HAP-1 (cell line): ENCODE data around the gene MUL1.

ENCODE experiments used
- DNase-seq, 2 experiments: peaks; one replicate each; pipeline ENCODE4 v3.0.0-alpha.2; 2016 to 2020; ENCODE audit warnings: low spot score in 2 of 2
- H3K27me3 ChIP-seq: fragments of 250-450 bp; sonication (Bioruptor Pico); 2 replicates; pipeline ENCODE4 v1.5.1; 2020; ENCODE audit warnings: low read depth, mild to moderate bottlenecking, moderate library complexity
- H3K36me3 ChIP-seq: fragments of 250-450 bp; sonication (Bioruptor Pico); replicated peaks from 2 replicates; pipeline ENCODE4 v1.5.1; 2020; ENCODE audit warnings: mild to moderate bottlenecking
- H3K4me1 ChIP-seq: fragments of 250-450 bp; sonication (Bioruptor Pico); 2 replicates; pipeline ENCODE4 v1.5.1; 2020; ENCODE audit warnings: mild to moderate bottlenecking
- H3K4me3 ChIP-seq: fragments of 250-450 bp; sonication (Bioruptor Pico); 2 replicates; pipeline ENCODE4 v1.5.1; 2020; ENCODE audit warnings: mild to moderate bottlenecking, moderate library complexity
- H3K9me3 ChIP-seq: fragments of 250-450 bp; sonication (Bioruptor Pico); 2 replicates; pipeline ENCODE4 v1.5.1; 2020; ENCODE audit warnings: mild to moderate bottlenecking, moderate library complexity
- in situ Hi-C: fragments of 300-500 bp; cut with MboI; formaldehyde crosslinking; loops from 3 replicates; pipeline ENCODE4 v1.14.3; 2020; ENCODE audit warnings: low sequenced_read_pairs, inconsistent platforms, mixed read lengths

The MUL1 gene

DNA sequence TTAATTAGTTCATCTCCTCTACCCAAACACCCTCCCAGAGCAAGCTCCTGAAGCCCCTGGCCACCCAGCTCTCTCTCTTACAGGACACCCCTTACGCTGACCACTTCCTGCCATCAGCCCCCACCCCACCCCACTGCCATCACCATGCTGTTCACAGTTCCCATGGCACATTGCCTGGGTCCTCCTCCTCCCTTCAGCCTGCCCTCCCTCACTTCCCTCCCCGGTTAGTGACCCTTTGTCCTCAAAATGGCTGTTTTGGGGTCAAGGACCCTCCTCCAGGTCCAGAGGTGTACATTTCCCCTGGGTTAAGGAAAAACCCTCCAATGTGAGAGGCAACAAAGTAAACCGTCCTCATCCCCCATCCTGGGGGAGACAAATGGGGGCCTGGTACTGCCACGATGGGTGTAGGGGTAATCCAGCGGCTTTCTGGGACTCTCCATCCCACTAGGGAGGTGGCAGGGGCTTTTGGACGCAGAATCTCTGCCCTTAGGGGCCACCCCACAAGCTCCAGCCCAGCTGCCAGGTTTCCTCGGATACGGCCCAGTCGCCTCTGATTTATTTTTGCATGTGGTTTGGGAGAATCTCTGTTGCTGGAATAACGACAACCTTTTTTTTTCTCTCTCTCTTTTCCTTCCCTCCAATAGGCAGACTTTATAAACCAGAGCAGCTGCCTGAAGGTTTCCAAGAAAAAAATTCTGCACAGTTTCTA, 30.4 kb downstream of the MUL1 start:
- Histone ChIP-seq H3K4me1 (peaks cover 4% of the 10 kb centered on the region), H3K27me3 (peaks cover 12% of the 10 kb centered on the region; the same call in 1 of the 2 replicates), H3K4me3 (no peak overlapping the region), H3K9me3 (no peaks in the 10 kb centered on the region), H3K36me3 (no peaks in the 10 kb centered on the region)
- in situ Hi-C loops, result no loop called here
- DNase-seq, result no peak

- no peak overlapping the region for H3K4me3 ChIP-seq
- H3K9me3 ChIP-seq, result no peaks in the 10 kb centered on the region
- in situ Hi-C loops, result no loop called here
- peaks cover 4% of the 10 kb centered on the region for H3K4me1 ChIP-seq
- no peaks in the 10 kb centered on the region for H3K36me3 ChIP-seq
- peak in 1 of 2 experiments; percentile 58 for DNase-seq
- peaks cover 12% of the 10 kb centered on the region; the same call in 1 of the 2 replicates for H3K27me3 ChIP-seq
Measured at GRCh38 chr1:20476265-20477038, 31.5 kb downstream of the MUL1 start.

DNA sequence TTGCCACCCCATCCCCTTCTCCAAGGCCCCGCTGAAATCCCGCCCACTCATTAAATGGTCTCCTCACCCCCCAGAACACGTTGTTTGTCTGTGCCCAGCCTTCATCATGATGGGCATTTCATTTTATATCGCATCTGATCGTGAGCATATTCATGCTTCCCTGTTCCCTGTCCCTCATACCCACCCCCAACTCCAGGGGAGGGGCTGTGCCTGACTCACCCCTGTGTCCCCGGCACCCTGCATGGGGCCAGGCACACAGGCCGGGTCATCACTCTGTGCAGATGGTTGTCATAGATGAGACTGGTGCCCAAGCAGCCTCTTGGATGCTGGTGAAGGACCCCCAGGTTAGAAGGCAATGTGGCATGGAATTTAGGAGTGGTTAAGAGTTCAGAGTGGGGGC, 33.0 kb downstream of the MUL1 start:
- Histone ChIP-seq H3K36me3 (no peaks in the 10 kb centered on the region), H3K4me1 (peaks cover 4% of the 10 kb centered on the region), H3K4me3 (no peak overlapping the region), H3K27me3 (peaks cover 12% of the 10 kb centered on the region; the same call in 1 of the 2 replicates), H3K9me3 (no peaks in the 10 kb centered on the region)
- DNase-seq, result no peak
- in situ Hi-C loops, result no loop called here

- Histone ChIP-seq H3K9me3 (no peaks in the 10 kb centered on the region), H3K36me3 (no peaks in the 10 kb centered on the region), H3K4me3 (no peak overlapping the region), H3K27me3 (peaks cover 12% of the 10 kb centered on the region; the same call in 1 of the 2 replicates), H3K4me1 (peaks cover 4% of the 10 kb centered on the region)
- no peak for DNase-seq
- in situ Hi-C loops, result no loop called here
Measured at GRCh38 chr1:20474333-20474975, 33.5 kb downstream of the MUL1 start.

GRCh38 chr1:20473894-20474293, 34.1 kb downstream of the MUL1 start:
- in situ Hi-C loops, result no loop called here
- Histone ChIP-seq H3K36me3 (no peaks in the 10 kb centered on the region), H3K9me3 (no peaks in the 10 kb centered on the region), H3K4me1 (peaks cover 4% of the 10 kb centered on the region), H3K27me3 (peaks cover 16% of the 10 kb centered on the region; the same call in 1 of the 2 replicates), H3K4me3 (no peak overlapping the region)
- DNase-seq, result no peak

DNA sequence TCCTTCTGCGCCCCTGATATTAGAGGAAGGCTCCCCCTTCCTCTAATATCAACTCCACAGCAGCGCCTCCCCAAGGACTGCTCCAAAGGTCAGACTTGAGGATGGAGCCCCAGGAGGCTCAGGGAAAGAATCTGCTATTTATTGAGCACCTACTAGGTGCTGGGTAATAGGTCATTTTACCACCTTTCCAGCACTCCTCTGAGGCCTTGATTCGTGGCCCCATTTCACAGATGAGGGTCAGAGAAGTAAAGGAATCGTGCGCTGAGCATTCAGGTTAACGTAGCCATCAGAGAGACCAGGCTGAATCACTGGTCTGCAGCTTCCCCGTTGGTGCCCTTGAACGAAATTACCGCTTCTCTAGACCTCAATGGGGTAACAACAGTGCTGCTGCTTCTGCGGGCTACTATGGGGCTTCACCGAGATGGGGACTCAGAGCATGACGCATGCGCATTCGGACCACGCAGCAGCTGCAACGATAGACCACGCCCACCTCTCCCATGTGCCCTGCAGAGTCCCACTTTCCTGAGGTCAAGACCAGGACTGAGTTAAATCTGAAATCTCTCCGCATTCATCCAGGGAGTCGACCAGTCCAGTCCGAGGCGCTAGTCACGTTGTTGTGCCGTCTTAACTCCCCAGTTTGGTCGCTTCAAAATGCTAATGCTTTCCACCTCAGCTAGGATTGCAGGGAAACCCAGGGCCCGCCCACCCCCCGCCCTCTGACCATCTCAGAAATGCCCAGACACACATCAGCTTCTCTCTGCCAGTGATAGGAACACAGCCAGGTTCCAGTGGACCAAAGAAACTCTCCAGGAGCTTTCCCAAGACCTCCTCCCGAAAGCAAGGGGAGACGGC, 34.9 kb downstream of the MUL1 start:
- Histone ChIP-seq H3K36me3 (no peaks in the 10 kb centered on the region), H3K27me3 (peaks cover 18% of the 10 kb centered on the region; the same call in 1 of the 2 replicates), H3K9me3 (no peaks in the 10 kb centered on the region), H3K4me3 (no peak overlapping the region), H3K4me1 (peaks cover 4% of the 10 kb centered on the region)
- peak in 1 of 2 experiments; percentile 18 for DNase-seq
- in situ Hi-C loops, result no loop called here

GRCh38 chr1:20472121-20472520, 35.8 kb downstream of the MUL1 start:
- in situ Hi-C loops, result no loop called here
- H3K27me3 ChIP-seq, result peaks cover 20% of the 10 kb centered on the region
- H3K36me3 ChIP-seq, result no peaks in the 10 kb centered on the region
- DNase-seq, result no peak
- H3K4me1 ChIP-seq, result peaks cover 4% of the 10 kb centered on the region
- H3K9me3 ChIP-seq, result no peaks in the 10 kb centered on the region
- no peak overlapping the region for H3K4me3 ChIP-seq

- Histone ChIP-seq H3K27me3 (peaks cover 25% of the 10 kb centered on the region), H3K36me3 (no peaks in the 10 kb centered on the region), H3K4me1 (no peaks in the 10 kb centered on the region), H3K4me3 (no peak overlapping the region), H3K9me3 (no peaks in the 10 kb centered on the region)
- DNase-seq, result no peak
- in situ Hi-C loops, result no loop called here
Measured at GRCh38 chr1:20470194-20470593, 37.8 kb downstream of the MUL1 start.

DNA sequence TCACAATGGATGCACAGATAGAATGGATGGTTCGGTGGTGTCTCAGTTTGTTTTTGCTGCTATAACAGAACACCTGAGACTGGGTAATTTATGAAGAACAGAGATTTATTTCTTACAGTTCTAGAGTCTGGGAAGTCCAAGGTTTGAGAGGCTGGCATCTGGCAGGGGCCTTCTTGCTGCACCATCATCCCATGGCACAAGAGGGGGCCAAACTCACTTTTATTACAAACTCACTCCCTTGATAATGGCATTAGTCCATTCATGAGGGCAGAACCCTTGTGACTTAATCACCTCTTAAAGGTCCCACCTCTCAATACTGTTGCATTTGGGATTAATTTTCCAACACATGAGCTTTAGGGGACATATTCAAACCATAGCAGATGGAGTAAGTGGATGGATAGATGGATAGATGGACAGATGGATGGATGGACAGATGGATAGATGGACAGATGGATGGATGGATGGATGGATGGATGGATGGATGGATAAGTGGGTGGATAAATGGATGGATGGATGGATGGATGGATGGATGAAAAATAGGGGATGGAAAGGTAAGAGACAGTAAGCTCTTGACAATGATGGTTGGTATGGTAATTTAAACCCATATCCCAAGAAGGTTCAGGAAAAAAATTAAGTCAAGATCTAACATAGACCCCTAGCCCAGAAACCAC, 38.4 kb downstream of the MUL1 start:
- Histone ChIP-seq H3K4me3 (no peak overlapping the region), H3K9me3 (no peaks in the 10 kb centered on the region), H3K27me3 (peaks cover 25% of the 10 kb centered on the region), H3K4me1 (no peaks in the 10 kb centered on the region), H3K36me3 (no peaks in the 10 kb centered on the region)
- DNase-seq, result no peak
- in situ Hi-C loops, result no loop called here

GRCh38 chr1:20466273-20466672, 41.7 kb downstream of the MUL1 start:
- no peak for DNase-seq
- no peaks in the 10 kb centered on the region for H3K36me3 ChIP-seq
- H3K4me3 ChIP-seq, result no peak overlapping the region
- in situ Hi-C loops, result no loop called here
- no peaks in the 10 kb centered on the region for H3K9me3 ChIP-seq
- H3K4me1 ChIP-seq, result no peaks in the 10 kb centered on the region
- H3K27me3 ChIP-seq, result peaks cover 26% of the 10 kb centered on the region

DNA sequence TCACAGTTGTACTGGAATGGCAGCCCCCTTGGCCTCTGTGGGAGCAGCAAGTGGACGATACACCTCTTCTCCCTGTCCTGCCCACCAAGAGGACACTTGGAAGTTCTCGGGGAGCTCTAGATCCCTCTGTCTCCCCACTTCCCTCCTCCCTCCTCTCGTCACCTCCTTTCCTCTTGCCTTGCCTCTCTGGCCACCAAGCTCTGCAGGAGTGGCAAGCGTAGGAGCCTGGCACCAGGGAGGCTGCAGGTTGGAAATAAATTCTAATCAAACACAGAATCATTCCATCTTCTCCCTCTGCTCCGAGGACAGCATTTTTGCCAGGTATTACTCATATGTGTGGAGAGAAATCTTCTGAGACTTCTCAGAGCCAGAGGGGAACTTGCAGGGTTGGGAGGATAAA, 42.8 kb downstream of the MUL1 start:
- no peak for DNase-seq
- no peaks in the 10 kb centered on the region for H3K36me3 ChIP-seq
- in situ Hi-C loops, result no loop called here
- H3K4me3 ChIP-seq, result no peak overlapping the region
- H3K4me1 ChIP-seq, result no peaks in the 10 kb centered on the region
- H3K9me3 ChIP-seq, result no peaks in the 10 kb centered on the region
- H3K27me3 ChIP-seq, result peaks cover 26% of the 10 kb centered on the region

DNA sequence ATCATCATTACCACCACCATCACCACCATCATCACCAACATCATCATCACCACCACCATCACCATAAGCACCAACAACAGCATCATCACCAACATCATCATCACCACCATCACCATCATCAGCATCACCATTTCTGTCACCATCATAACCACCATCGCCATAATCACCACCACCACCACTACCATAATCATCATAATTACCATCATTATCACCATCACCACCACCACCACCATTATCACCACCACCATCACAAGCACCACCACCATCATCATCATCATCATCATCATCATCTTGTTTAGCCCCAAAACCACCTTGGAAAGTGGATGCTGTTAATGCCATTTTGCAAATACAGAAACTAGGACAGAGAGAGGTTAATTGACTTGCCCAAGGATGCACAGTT, 44.4 kb downstream of the MUL1 start:
- Histone ChIP-seq H3K4me1 (no peaks in the 10 kb centered on the region), H3K27me3 (peaks cover 21% of the 10 kb centered on the region), H3K36me3 (no peaks in the 10 kb centered on the region), H3K4me3 (no peak overlapping the region), H3K9me3 (no peaks in the 10 kb centered on the region)
- in situ Hi-C loops, result no loop called here
- no peak for DNase-seq

DNA sequence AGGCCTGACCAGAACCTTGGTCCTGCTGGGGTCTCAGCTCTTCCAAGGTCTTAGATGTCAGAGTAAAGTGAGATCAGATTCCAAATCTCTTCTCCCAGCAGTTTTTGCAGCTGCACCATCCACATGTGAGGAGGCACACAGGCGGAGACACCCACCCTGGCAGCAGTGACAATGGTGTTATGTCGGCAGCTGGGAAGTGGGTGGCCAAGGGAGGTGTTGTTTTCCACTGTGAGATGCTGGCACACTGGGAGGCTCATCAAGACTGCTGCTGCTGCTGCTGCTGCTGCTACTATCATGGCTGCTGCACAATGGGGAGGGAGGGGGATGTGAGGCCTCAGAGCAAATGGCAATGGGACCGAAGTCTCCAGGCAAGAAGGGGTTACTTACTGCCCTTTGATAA, 45.6 kb downstream of the MUL1 start:
- H3K9me3 ChIP-seq, result no peaks in the 10 kb centered on the region
- H3K4me1 ChIP-seq, result no peaks in the 10 kb centered on the region
- no peak for DNase-seq
- H3K4me3 ChIP-seq, result no peak overlapping the region
- no peaks in the 10 kb centered on the region for H3K36me3 ChIP-seq
- in situ Hi-C loops, result no loop called here
- H3K27me3 ChIP-seq, result peaks cover 21% of the 10 kb centered on the region
